GM19324 (cell line): ENCODE measurements around the gene SIRPD.
"Not testable (repeated sequence)": the region's sequence is repeated elsewhere in the genome, so short reads cannot be mapped to it uniquely, and the experiment has no call there.

Source experiments
- ATAC-seq: cut with Tn5 transposase; IDR thresholded peaks from one replicate; pipeline ENCODE4 v1.9.1; 2021; ENCODE audit warnings: mild to moderate bottlenecking, moderate library complexity; ENCODE audit not compliant: unreplicated experiment, low FRiP score

Gene SIRPD

GRCh38 chr20:1499528-1500420 lies 57.7 kb downstream of the SIRPD start:
- ATAC-seq = no peak

- not testable (repeated sequence) for ATAC-seq
Observed at GRCh38 chr20:1497371-1497770, 60.1 kb downstream of the SIRPD start.

- ATAC-seq = no peak
Observed at GRCh38 chr20:1496930-1497329, 60.6 kb downstream of the SIRPD start.

- ATAC-seq = no peak
Observed at GRCh38 chr20:1494436-1494835, 63.1 kb downstream of the SIRPD start.

GRCh38 chr20:1493536-1493935 lies 64.0 kb downstream of the SIRPD start:
- ATAC-seq = no peak

GRCh38 chr20:1491860-1492642 lies 65.5 kb downstream of the SIRPD start:
- no peak for ATAC-seq

GRCh38 chr20:1491281-1491840 lies 66.1 kb downstream of the SIRPD start, which contains the start of gene SIRPB2:
TSS of gene SIRPB2 (minus strand) at chr20:1491420. CDS start at chr20:1491359, 61 bp downstream.
- ATAC-seq = no peak

- ATAC-seq = no peak
Observed at GRCh38 chr20:1490643-1491195, 66.8 kb downstream of the SIRPD start.

GRCh38 chr20:1489764-1490436 lies 67.6 kb downstream of the SIRPD start:
- ATAC-seq = no peak

GRCh38 chr20:1489325-1489724 lies 68.2 kb downstream of the SIRPD start:
- no peak for ATAC-seq

GRCh38 chr20:1486566-1486965 lies 70.9 kb downstream of the SIRPD start:
- no peak for ATAC-seq

- ATAC-seq = no peak
Observed at GRCh38 chr20:1484438-1485116, 72.9 kb downstream of the SIRPD start.
